GM23338 (cell line): ENCODE data around the gene ZNF227. TPM values are rescaled to one million over a fixed set of nuclear protein-coding genes. Genes with fewer than 3 reads are reported as not detected.

Experiments used
- ATAC-seq: fragments of 200-7000 bp; cut with Tn5 transposase; 3 replicates; pipeline ENCODE4 v1.9.1; 2020
- DNase-seq: peaks from one replicate; pipeline ENCODE4 v3.0.0-alpha.2; 2015; ENCODE audit warnings: low spot score
- H2AFZ ChIP-seq: fragments of 200-600 bp; sonication (generic); 2 replicates; pipeline ENCODE4 v1.8.0; 2016; ENCODE audit warnings: antibody characterized with exemption, mild to moderate bottlenecking, moderate library complexity
- H3F3A ChIP-seq: fragments of 200-600 bp; sonication (generic); replicated peaks from 2 replicates; pipeline ENCODE4 v1.8.0; 2017; ENCODE audit warnings: antibody characterized with exemption, mixed run types, low read depth
- H3K27ac ChIP-seq: fragments of 200-600 bp; sonication (generic); 2 replicates; pipeline ENCODE4 v1.6.1; 2016; ENCODE audit warnings: low read depth
- H3K27me3 ChIP-seq: fragments of 200-600 bp; sonication (generic); 2 replicates; pipeline ENCODE4 v1.8.0; 2016; ENCODE audit warnings: mild to moderate bottlenecking, mixed run types, moderate library complexity; ENCODE audit not compliant: insufficient read depth
- H3K36me3 ChIP-seq: fragments of 200-600 bp; sonication (generic); 2 replicates; pipeline ENCODE4 v1.8.0; 2016; ENCODE audit warnings: mild to moderate bottlenecking; ENCODE audit not compliant: insufficient read depth
- H3K4me1 ChIP-seq: fragments of 200-600 bp; sonication (generic); 2 replicates; pipeline ENCODE4 v1.8.0; 2016; ENCODE audit warnings: mild to moderate bottlenecking, moderate library complexity; ENCODE audit not compliant: insufficient read depth
- H3K4me2 ChIP-seq: fragments of 200-600 bp; sonication (generic); 2 replicates; pipeline ENCODE4 v1.7.1; 2017; ENCODE audit warnings: mixed run types
- H3K4me3 ChIP-seq: fragments of 200-600 bp; sonication (generic); 2 replicates; pipeline ENCODE4 v1.6.1; 2016; ENCODE audit warnings: mixed run types
- H3K79me2 ChIP-seq: fragments of 200-600 bp; sonication (generic); replicated peaks from 2 replicates; pipeline ENCODE4 v1.8.0; 2017; ENCODE audit warnings: mild to moderate bottlenecking; ENCODE audit not compliant: insufficient read depth
- H3K9me2 ChIP-seq: fragments of 200-600 bp; sonication (generic); 2 replicates; pipeline ENCODE4 v1.8.0; 2017; ENCODE audit not compliant: insufficient read depth
- H4K20me1 ChIP-seq: fragments of 200-600 bp; sonication (generic); replicated peaks from 2 replicates; pipeline ENCODE4 v1.8.0; 2017; ENCODE audit warnings: mild to moderate bottlenecking; ENCODE audit not compliant: insufficient read depth
- H3K27ac Mint-ChIP-seq: 2 replicates; pipeline ENCODE4 v1.8.0; 2020; ENCODE audit warnings: inconsistent platforms, mild to moderate bottlenecking, moderate library complexity, mixed read lengths
- H3K27me3 Mint-ChIP-seq: 3 replicates; pipeline ENCODE4 v1.8.0; 2022; ENCODE audit warnings: low read depth, mild to moderate bottlenecking, moderate library complexity, mixed read lengths, inconsistent platforms; ENCODE audit not compliant: insufficient read depth, poor library complexity
- H3K36me3 Mint-ChIP-seq: 3 replicates; pipeline ENCODE4 v1.8.0; 2021; ENCODE audit warnings: low read depth, mild to moderate bottlenecking, inconsistent platforms, moderate library complexity, mixed read lengths
- H3K4me1 Mint-ChIP-seq: 3 replicates; pipeline ENCODE4 v1.8.0; 2020; ENCODE audit warnings: mild to moderate bottlenecking, inconsistent platforms, mixed read lengths
- H3K4me3 Mint-ChIP-seq: 3 replicates; pipeline ENCODE4 v1.8.0; 2021; ENCODE audit warnings: moderate library complexity, mild to moderate bottlenecking, inconsistent platforms, mixed read lengths
- H3K9me3 Mint-ChIP-seq: 3 replicates; pipeline ENCODE4 v1.8.0; 2020; ENCODE audit warnings: moderate library complexity, mild to moderate bottlenecking, inconsistent platforms, mixed read lengths
- CREB1 ChIP-seq: fragments of 250-450 bp; sonication (Bioruptor Pico); IDR thresholded peaks from 2 replicates; pipeline ENCODE4 v1.5.0; 2020; ENCODE audit warnings: low read depth, mild to moderate bottlenecking, moderate library complexity
- CTCF ChIP-seq, 2 experiments: fragments of 200-600 bp in 1 of 2; sonication (generic) in 1 of 2; conservative IDR thresholded peaks; 2 replicates each; pipeline versions ENCODE4 v1.5.1 to v1.6.1; 2016 to 2017; ENCODE audit warnings: antibody characterized with exemption in 2 of 2, low read depth in 2 of 2, mild to moderate bottlenecking in 2 of 2, moderate library complexity in 1 of 2
- EZH2 ChIP-seq: fragments of 200-600 bp; sonication (generic); IDR thresholded peaks from one replicate; pipeline ENCODE4 v1.8.0; 2017; ENCODE audit warnings: antibody characterized with exemption, mild to moderate bottlenecking, low read depth; ENCODE audit not compliant: unreplicated experiment
- EZH2phosphoT487 ChIP-seq: fragments of 200-600 bp; sonication (generic); IDR thresholded peaks from one replicate; pipeline ENCODE4 v1.8.1; 2018; ENCODE audit warnings: antibody characterized with exemption; ENCODE audit not compliant: unreplicated experiment
- NANOG ChIP-seq: IDR thresholded peaks from 2 replicates; pipeline ENCODE4 v1.6.1; 2016; ENCODE audit warnings: antibody characterized with exemption, borderline replicate concordance
- REST ChIP-seq: IDR thresholded peaks from one replicate; pipeline ENCODE4 v1.6.1; 2018; ENCODE audit warnings: antibody characterized with exemption; ENCODE audit not compliant: unreplicated experiment
- STAT1 ChIP-seq: IDR thresholded peaks from one replicate; pipeline ENCODE4 v1.6.1; 2016; ENCODE audit warnings: antibody characterized with exemption; ENCODE audit not compliant: unreplicated experiment
- ZNF114 ChIP-seq: fragments of 250-450 bp; sonication (Bioruptor Pico); IDR thresholded peaks from 2 replicates; pipeline ENCODE4 v1.5.0; 2020; ENCODE audit warnings: mild to moderate bottlenecking, moderate library complexity
- polyA plus RNA-seq: library from polyadenylated mRNA; unstranded; fragments of >200 nt; fragmentation: Nextera tagmentation; extraction: Ambion mirVana; gene quantifications from 2 replicates; pipeline ENCODE4 v1.2.1, GENCODE V29; 2016
- total RNA-seq: library from RNA; depleted of rRNA; stranded (reverse); fragments of >200 nt; shearing (Covaris generic); gene quantifications from 2 replicates; pipeline ENCODE4 v1.2.3, GENCODE V29; 2014
- TF ChIP-seq, protein P1 (sequence below): fragments of 250-450 bp; sonication (Bioruptor Pico); IDR thresholded peaks from 2 replicates; pipeline ENCODE4 v1.5.0; 2020; ENCODE audit warnings: mild to moderate bottlenecking, moderate library complexity

Gene ZNF227
- total and polyA plus RNA-seq, 2 experiments from 2014 or later = 6.6 to 18.2 TPM

GRCh38 chr19:44182145-44182544 is 30.2 kb upstream of the ZNF227 start (continued):
- TF ChIP-seq, protein P1, sequence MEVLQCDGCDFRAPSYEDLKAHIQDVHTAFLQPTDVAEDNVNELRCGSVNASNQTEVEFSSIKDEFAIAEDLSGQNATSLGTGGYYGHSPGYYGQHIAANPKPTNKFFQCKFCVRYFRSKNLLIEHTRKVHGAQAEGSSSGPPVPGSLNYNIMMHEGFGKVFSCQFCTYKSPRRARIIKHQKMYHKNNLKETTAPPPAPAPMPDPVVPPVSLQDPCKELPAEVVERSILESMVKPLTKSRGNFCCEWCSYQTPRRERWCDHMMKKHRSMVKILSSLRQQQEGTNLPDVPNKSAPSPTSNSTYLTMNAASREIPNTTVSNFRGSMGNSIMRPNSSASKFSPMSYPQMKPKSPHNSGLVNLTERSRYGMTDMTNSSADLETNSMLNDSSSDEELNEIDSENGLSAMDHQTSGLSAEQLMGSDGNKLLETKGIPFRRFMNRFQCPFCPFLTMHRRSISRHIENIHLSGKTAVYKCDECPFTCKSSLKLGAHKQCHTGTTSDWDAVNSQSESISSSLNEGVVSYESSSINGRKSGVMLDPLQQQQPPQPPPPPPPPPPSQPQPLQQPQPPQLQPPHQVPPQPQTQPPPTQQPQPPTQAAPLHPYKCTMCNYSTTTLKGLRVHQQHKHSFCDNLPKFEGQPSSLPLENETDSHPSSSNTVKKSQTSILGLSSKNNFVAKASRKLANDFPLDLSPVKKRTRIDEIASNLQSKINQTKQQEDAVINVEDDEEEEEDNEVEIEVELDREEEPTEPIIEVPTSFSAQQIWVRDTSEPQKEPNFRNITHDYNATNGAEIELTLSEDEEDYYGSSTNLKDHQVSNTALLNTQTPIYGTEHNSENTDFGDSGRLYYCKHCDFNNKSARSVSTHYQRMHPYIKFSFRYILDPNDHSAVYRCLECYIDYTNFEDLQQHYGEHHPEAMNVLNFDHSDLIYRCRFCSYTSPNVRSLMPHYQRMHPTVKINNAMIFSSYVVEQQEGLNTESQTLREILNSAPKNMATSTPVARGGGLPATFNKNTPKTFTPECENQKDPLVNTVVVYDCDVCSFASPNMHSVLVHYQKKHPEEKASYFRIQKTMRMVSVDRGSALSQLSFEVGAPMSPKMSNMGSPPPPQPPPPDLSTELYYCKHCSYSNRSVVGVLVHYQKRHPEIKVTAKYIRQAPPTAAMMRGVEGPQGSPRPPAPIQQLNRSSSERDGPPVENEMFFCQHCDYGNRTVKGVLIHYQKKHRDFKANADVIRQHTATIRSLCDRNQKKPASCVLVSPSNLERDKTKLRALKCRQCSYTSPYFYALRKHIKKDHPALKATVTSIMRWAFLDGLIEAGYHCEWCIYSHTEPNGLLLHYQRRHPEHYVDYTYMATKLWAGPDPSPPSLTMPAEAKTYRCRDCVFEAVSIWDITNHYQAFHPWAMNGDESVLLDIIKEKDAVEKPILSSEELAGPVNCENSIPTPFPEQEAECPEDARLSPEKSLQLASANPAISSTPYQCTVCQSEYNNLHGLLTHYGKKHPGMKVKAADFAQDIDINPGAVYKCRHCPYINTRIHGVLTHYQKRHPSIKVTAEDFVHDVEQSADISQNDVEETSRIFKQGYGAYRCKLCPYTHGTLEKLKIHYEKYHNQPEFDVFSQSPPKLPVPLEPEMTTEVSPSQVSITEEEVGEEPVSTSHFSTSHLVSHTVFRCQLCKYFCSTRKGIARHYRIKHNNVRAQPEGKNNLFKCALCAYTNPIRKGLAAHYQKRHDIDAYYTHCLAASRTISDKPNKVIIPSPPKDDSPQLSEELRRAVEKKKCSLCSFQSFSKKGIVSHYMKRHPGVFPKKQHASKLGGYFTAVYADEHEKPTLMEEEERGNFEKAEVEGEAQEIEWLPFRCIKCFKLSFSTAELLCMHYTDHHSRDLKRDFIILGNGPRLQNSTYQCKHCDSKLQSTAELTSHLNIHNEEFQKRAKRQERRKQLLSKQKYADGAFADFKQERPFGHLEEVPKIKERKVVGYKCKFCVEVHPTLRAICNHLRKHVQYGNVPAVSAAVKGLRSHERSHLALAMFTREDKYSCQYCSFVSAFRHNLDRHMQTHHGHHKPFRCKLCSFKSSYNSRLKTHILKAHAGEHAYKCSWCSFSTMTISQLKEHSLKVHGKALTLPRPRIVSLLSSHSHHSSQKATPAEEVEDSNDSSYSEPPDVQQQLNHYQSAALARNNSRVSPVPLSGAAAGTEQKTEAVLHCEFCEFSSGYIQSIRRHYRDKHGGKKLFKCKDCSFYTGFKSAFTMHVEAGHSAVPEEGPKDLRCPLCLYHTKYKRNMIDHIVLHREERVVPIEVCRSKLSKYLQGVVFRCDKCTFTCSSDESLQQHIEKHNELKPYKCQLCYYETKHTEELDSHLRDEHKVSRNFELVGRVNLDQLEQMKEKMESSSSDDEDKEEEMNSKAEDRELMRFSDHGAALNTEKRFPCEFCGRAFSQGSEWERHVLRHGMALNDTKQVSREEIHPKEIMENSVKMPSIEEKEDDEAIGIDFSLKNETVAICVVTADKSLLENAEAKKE = no peak
- TF ChIP-seq EZH2 (no peak), NANOG (no peak), CTCF (conservative IDR thresholded peaks at IDR 0.05; ENCODE audit: low read depth in 2 of 2) (no peak), CREB1 (CRISPR knock-in tag) (no peak)

GRCh38 chr19:44190020-44190419 is 22.3 kb upstream of the ZNF227 start:
- DNase-seq (no peak), ATAC-seq (no peak)
- H2AFZ ChIP-seq = no peak overlapping the region
- no peaks in the 10 kb centered on the region for H3K9me2 ChIP-seq
- H3K4me1 ChIP-seq = no peaks in the 10 kb centered on the region
- H3K27ac ChIP-seq = no peak overlapping the region
- no peak overlapping the region for H3K4me2 ChIP-seq
- H4K20me1 ChIP-seq = no peaks in the 10 kb centered on the region
- no peak overlapping the region for H3K4me3 Mint-ChIP-seq
- no peak for TF ChIP-seq CREB1 (CRISPR knock-in tag)
- TF ChIP-seq ZNF114 = no peak
- TF ChIP-seq EZH2 = no peak
- no peak for TF ChIP-seq REST
- TF ChIP-seq STAT1 = no peak
- no peak for TF ChIP-seq EZH2phosphoT487
- H3F3A ChIP-seq = no peaks in the 10 kb centered on the region
- no peaks in the 10 kb centered on the region for H3K36me3 Mint-ChIP-seq
- no peaks in the 10 kb centered on the region for H3K27me3 ChIP-seq
- H3K4me1 Mint-ChIP-seq = no peaks in the 10 kb centered on the region
- H3K9me3 Mint-ChIP-seq = peaks cover 30% of the 10 kb centered on the region
- no peak overlapping the region for H3K4me3 ChIP-seq
- H3K27ac Mint-ChIP-seq = no peak overlapping the region
- H3K79me2 ChIP-seq = no peaks in the 10 kb centered on the region
- no peaks in the 10 kb centered on the region for H3K36me3 ChIP-seq
- no peaks in the 10 kb centered on the region for H3K27me3 Mint-ChIP-seq
